Keratinocyte (primary cell): ENCODE measurements around the gene ROR2. TPM values are rescaled to one million over a fixed set of nuclear protein-coding genes. Genes with fewer than 3 reads are reported as not detected.

Experiments
- DNase-seq: peaks from one replicate; pipeline ENCODE4 v3.0.0-alpha.2; 2011; ENCODE audit warnings: low read depth, missing footprints, low spot score
- FAIRE-seq: peaks from 2 replicates; lab custom pipeline; 2011; peaks lifted over from hg19 to GRCh38; lab: Jason Lieb, UNC
- H2AFZ ChIP-seq: 2 replicates; pipeline ENCODE4 v1.6.0; 2012; ENCODE audit warnings: low read length, control low read depth, inconsistent platforms; ENCODE audit not compliant: control insufficient read depth
- H3K27ac ChIP-seq: 2 replicates; pipeline ENCODE4 v1.5.1; 2011; ENCODE audit warnings: low read length; ENCODE audit not compliant: control insufficient read depth, insufficient read depth
- H3K27me3 ChIP-seq: 3 replicates; pipeline ENCODE4 v1.6.0; 2011; ENCODE audit warnings: low read length; ENCODE audit not compliant: control insufficient read depth, insufficient read depth; ENCODE audit errors: extremely low read depth
- H3K36me3 ChIP-seq, 2 experiments: 2 replicates in 1 of 2; 3 replicates in 1 of 2; pipeline ENCODE4 v1.5.1; 2011; ENCODE audit warnings: low read length in 2 of 2, mild to moderate bottlenecking in 1 of 2; ENCODE audit not compliant: control insufficient read depth in 2 of 2, insufficient read depth in 2 of 2; ENCODE audit errors: extremely low read depth in 1 of 2
- H3K4me1 ChIP-seq: 3 replicates; pipeline ENCODE4 v1.5.1; 2011; ENCODE audit warnings: low read length; ENCODE audit not compliant: control insufficient read depth, insufficient read depth; ENCODE audit errors: extremely low read depth
- H3K4me2 ChIP-seq: 3 replicates; pipeline ENCODE4 v1.6.0; 2011; ENCODE audit warnings: low read depth, low read length; ENCODE audit not compliant: control insufficient read depth, insufficient read depth; ENCODE audit errors: extremely low read depth
- H3K4me3 ChIP-seq, 3 experiments: fragments of 200-600 bp in 1 of 3; sonication (generic) in 1 of 3; 2 replicates in 2 of 3; 3 replicates in 1 of 3; pipeline ENCODE4 v1.5.1; 2011 to 2016; ENCODE audit warnings: low read length in 3 of 3, mild to moderate bottlenecking in 3 of 3, control low read depth in 2 of 3, inconsistent platforms in 1 of 3, low read depth in 1 of 3, mixed read lengths in 1 of 3, mixed run types in 1 of 3, moderate library complexity in 1 of 3; ENCODE audit not compliant: control insufficient read depth in 2 of 3, insufficient read depth in 2 of 3; ENCODE audit errors: extremely low read depth in 1 of 3
- H3K79me2 ChIP-seq: 2 replicates; pipeline ENCODE4 v1.6.0; 2012; ENCODE audit warnings: low read length; ENCODE audit not compliant: control insufficient read depth, insufficient read depth
- H3K9ac ChIP-seq: 3 replicates; pipeline ENCODE4 v1.6.0; 2011; ENCODE audit warnings: low read length; ENCODE audit not compliant: control insufficient read depth, insufficient read depth; ENCODE audit errors: extremely low read depth
- H3K9me1 ChIP-seq: 3 replicates; pipeline ENCODE4 v1.6.0; 2011; ENCODE audit warnings: low read length; ENCODE audit not compliant: control insufficient read depth, insufficient read depth; ENCODE audit errors: extremely low read depth
- H3K9me3 ChIP-seq: 2 replicates; pipeline ENCODE4 v1.5.1; 2012; ENCODE audit warnings: low read depth, low read length; ENCODE audit not compliant: control insufficient read depth
- H4K20me1 ChIP-seq: 3 replicates; pipeline ENCODE4 v1.6.0; 2011; ENCODE audit warnings: low read length; ENCODE audit not compliant: control insufficient read depth, insufficient read depth; ENCODE audit errors: extremely low read depth
- CTCF ChIP-seq, 3 experiments: IDR thresholded peaks in 1 of 3; conservative IDR thresholded peaks in 1 of 3; optimal IDR thresholded peaks in 1 of 3; 2 replicates in 2 of 3; 3 replicates in 1 of 3; pipeline versions ENCODE3 to v1.5.1; 2011; ENCODE audit warnings: low read length in 3 of 3, mild to moderate bottlenecking in 3 of 3, moderate library complexity in 2 of 3, control low read depth in 1 of 3, inconsistent platforms in 1 of 3; ENCODE audit not compliant: insufficient read depth in 2 of 3; ENCODE audit errors: extremely low read depth in 1 of 3
- EZH2 ChIP-seq: IDR thresholded peaks from one replicate; pipeline ENCODE4 v1.6.1; 2012; ENCODE audit warnings: inconsistent platforms, mild to moderate bottlenecking, low read length, moderate library complexity
- dilution Hi-C: fragments of 300-500 bp; cut with MboI; formaldehyde crosslinking; loops from one replicate; pipeline ENCODE4 v1.7.0; 2020; ENCODE audit warnings: low sequenced_read_pairs; ENCODE audit not compliant: extremely low pct_ligation_motif_present
- polyA plus RNA-seq, 5 experiments: library from polyadenylated mRNA; depleted of rRNA in 3 of 5; stranded (reverse) in 3 of 5; stranded (forward) in 1 of 5; unstranded in 1 of 5; fragments of >200 nt; gene quantifications; 1 replicate in 1 of 5; 2 replicates in 3 of 5; 3 replicates in 1 of 5; pipeline versions ENCODE4 v1.2.1 to v1.2.3, GENCODE V29; 2011 to 2012; ENCODE audit warnings: missing spikeins in 2 of 5, low read depth in 1 of 5, low replicate concordance in 1 of 5

ROR2 gene
- polyA plus RNA-seq, 1 donor (not counting 4 experiments of a cell fraction or from before 2014, with no cell fraction given): 0.22 TPM

- Histone ChIP-seq H3K36me3 (no peaks in the 10 kb centered on the region), H3K4me2 (no peak overlapping the region), H3K9me1 (no peaks in the 10 kb centered on the region), H3K4me3 (no peak overlapping the region), H3K9me3 (no peaks in the 10 kb centered on the region), H4K20me1 (no peaks in the 10 kb centered on the region), H3K79me2 (no peaks in the 10 kb centered on the region), H2AFZ (no peak overlapping the region), H3K27ac (no peak overlapping the region), H3K4me1 (peaks cover 2% of the 10 kb centered on the region), H3K27me3 (no peaks in the 10 kb centered on the region), H3K9ac (no peak overlapping the region)
- TF ChIP-seq EZH2 (no peak), CTCF (optimal IDR thresholded peaks at IDR 0.05 in 1 of 3, IDR thresholded peaks at IDR 0.05 in 1 of 3, conservative IDR thresholded peaks at IDR 0.05 in 1 of 3; ENCODE audit: extremely low read depth in 1 of 3, insufficient read depth in 2 of 3, low read length in 3 of 3) (no peak)
- dilution Hi-C loops: no loop called here
- no peak for DNase-seq
- FAIRE-seq: peak; percentile 81
These were observed 102.4 kb downstream of the ROR2 start for GRCh38 chr9:91847581-91848091.

GRCh38 chr9:91845879-91846278 lies 104.1 kb downstream of the ROR2 start:
- H3K79me2 ChIP-seq: no peaks in the 10 kb centered on the region
- no peaks in the 10 kb centered on the region for H3K27me3 ChIP-seq
- no peak overlapping the region for H3K27ac ChIP-seq
- H3K36me3 ChIP-seq: no peaks in the 10 kb centered on the region
- H3K9ac ChIP-seq: no peak overlapping the region
- H3K9me3 ChIP-seq: no peaks in the 10 kb centered on the region
- no peaks in the 10 kb centered on the region for H4K20me1 ChIP-seq
- peaks cover 2% of the 10 kb centered on the region for H3K4me1 ChIP-seq
- no peak for TF ChIP-seq EZH2
- no peak for TF ChIP-seq CTCF (optimal IDR thresholded peaks at IDR 0.05 in 1 of 3, IDR thresholded peaks at IDR 0.05 in 1 of 3, conservative IDR thresholded peaks at IDR 0.05 in 1 of 3; ENCODE audit: extremely low read depth in 1 of 3, insufficient read depth in 2 of 3, low read length in 3 of 3)
- FAIRE-seq (no peak), DNase-seq (no peak)
- H3K9me1 ChIP-seq: no peaks in the 10 kb centered on the region
- no peak overlapping the region for H3K4me2 ChIP-seq
- no peak overlapping the region for H3K4me3 ChIP-seq
- H2AFZ ChIP-seq: no peak overlapping the region
- dilution Hi-C loops: no loop called here
